ENCODE results near the gene PTPN9. TPM values are rescaled to one million over a fixed set of nuclear protein-coding genes. Genes with fewer than 3 reads are reported as not detected.

The PTPN9 gene
- total and polyA plus RNA-seq, 2 of the 13 experiments (the other 11 are each of a cell fraction or from before 2014, with no cell fraction given): 16.6 to 19.9 TPM

DNA sequence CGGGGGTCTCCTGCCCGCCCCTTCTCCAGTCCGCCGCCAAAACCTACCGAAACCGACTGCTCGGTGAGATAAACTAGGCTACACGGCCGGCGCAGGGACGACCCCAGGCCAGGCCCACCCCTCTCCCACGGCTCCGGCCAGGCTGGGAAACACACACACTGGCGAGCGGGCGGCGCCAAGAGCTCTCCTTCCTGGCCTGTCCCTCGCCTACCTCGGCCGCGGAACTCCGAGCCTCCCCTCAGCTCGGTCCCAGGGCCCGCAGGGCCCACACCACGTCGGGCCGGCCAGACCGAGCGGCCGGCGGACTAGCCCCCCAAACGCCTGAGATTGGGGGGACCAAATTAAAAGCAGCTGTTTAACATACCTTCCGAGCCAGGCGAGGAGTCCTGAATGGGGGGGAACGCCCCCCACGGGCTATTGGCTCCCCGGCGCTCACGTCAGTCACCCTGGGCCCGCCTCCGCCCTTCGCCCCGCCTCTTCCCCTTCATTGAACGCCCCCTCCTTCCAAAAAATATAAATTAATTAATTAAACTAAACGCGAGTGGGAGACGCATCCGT lies 123.6 kb downstream of the PTPN9 start (continued):
- TF ChIP-seq, protein P1, sequence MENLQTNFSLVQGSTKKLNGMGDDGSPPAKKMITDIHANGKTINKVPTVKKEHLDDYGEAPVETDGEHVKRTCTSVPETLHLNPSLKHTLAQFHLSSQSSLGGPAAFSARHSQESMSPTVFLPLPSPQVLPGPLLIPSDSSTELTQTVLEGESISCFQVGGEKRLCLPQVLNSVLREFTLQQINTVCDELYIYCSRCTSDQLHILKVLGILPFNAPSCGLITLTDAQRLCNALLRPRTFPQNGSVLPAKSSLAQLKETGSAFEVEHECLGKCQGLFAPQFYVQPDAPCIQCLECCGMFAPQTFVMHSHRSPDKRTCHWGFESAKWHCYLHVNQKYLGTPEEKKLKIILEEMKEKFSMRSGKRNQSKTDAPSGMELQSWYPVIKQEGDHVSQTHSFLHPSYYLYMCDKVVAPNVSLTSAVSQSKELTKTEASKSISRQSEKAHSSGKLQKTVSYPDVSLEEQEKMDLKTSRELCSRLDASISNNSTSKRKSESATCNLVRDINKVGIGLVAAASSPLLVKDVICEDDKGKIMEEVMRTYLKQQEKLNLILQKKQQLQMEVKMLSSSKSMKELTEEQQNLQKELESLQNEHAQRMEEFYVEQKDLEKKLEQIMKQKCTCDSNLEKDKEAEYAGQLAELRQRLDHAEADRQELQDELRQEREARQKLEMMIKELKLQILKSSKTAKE (CRISPR knock-in tag; IDR thresholded peaks at IDR 0.05; ENCODE audit: borderline replicate concordance): no peak
- TF ChIP-seq REL (CRISPR knock-in tag; conservative IDR thresholded peaks at IDR 0.05) (peak; percentile 65; the same call in 1 of the 2 replicates), ATF7 (IDR thresholded peaks at IDR 0.05) (no peak), ATF7 (CRISPR knock-in tag; IDR thresholded peaks at IDR 0.05) (no peak), POLR2AphosphoS5 (IDR thresholded peaks at IDR 0.05; ENCODE audit: low read depth, low read length) (peak; percentile 61), ZNF432 (CRISPR knock-in tag; IDR thresholded peaks at IDR 0.05; ENCODE audit: borderline replicate concordance) (no peak), CREB1 (IDR thresholded peaks at IDR 0.05) (peak; percentile 41), CREB1 (CRISPR knock-in tag; IDR thresholded peaks at IDR 0.05) (peak; percentile 77; the same call in 1 of the 2 replicates), RFXANK (CRISPR knock-in tag; IDR thresholded peaks at IDR 0.05) (no peak), EED (CRISPR knock-in tag; IDR thresholded peaks at IDR 0.05) (no peak), ZBTB3 (CRISPR knock-in tag; IDR thresholded peaks at IDR 0.05; ENCODE audit: borderline replicate concordance, low read depth) (no peak), ZNF792 (CRISPR knock-in tag; IDR thresholded peaks at IDR 0.05) (no peak), ZBTB20 (CRISPR knock-in tag; IDR thresholded peaks at IDR 0.05; ENCODE audit: borderline replicate concordance, low read depth) (no peak), PHB2 (IDR thresholded peaks at IDR 0.05; ENCODE audit: partially characterized antibody) (no peak), HDAC2 (CRISPR knock-in tag; IDR thresholded peaks at IDR 0.05) (no peak; the same call in 1 of the 2 replicates), HNF4A (CRISPR knock-in tag; IDR thresholded peaks at IDR 0.05) (no peak), ZNF160 (CRISPR knock-in tag; IDR thresholded peaks at IDR 0.05) (no peak), ZNF614 (CRISPR knock-in tag; IDR thresholded peaks at IDR 0.05; ENCODE audit: borderline replicate concordance) (no peak), ZNF335 (CRISPR knock-in tag; IDR thresholded peaks at IDR 0.05) (no peak), NFKB2 (CRISPR knock-in tag; IDR thresholded peaks at IDR 0.05; ENCODE audit: borderline replicate concordance) (no peak), ZNF12 (CRISPR knock-in tag; IDR thresholded peaks at IDR 0.05) (no peak), ZSCAN20 (CRISPR knock-in tag; IDR thresholded peaks at IDR 0.05; ENCODE audit: borderline replicate concordance) (no peak)
- TF ChIP-seq, protein P2, sequence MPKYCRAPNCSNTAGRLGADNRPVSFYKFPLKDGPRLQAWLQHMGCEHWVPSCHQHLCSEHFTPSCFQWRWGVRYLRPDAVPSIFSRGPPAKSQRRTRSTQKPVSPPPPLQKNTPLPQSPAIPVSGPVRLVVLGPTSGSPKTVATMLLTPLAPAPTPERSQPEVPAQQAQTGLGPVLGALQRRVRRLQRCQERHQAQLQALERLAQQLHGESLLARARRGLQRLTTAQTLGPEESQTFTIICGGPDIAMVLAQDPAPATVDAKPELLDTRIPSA (CRISPR knock-in tag; IDR thresholded peaks at IDR 0.05; ENCODE audit: borderline replicate concordance): no peak
- TF ChIP-seq, protein P3, sequence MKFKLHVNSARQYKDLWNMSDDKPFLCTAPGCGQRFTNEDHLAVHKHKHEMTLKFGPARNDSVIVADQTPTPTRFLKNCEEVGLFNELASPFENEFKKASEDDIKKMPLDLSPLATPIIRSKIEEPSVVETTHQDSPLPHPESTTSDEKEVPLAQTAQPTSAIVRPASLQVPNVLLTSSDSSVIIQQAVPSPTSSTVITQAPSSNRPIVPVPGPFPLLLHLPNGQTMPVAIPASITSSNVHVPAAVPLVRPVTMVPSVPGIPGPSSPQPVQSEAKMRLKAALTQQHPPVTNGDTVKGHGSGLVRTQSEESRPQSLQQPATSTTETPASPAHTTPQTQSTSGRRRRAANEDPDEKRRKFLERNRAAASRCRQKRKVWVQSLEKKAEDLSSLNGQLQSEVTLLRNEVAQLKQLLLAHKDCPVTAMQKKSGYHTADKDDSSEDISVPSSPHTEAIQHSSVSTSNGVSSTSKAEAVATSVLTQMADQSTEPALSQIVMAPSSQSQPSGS (CRISPR knock-in tag; IDR thresholded peaks at IDR 0.05): no peak

Data from HepG2 (cell line).